Panc1 (cell line): ENCODE measurements around the gene MXD3. TPM values are rescaled to one million over a fixed set of nuclear protein-coding genes. Genes with fewer than 3 reads are reported as not detected.
"Not testable (repeated sequence)": the region's sequence is repeated elsewhere in the genome, so short reads cannot be mapped to it uniquely, and the experiment has no call there.

Source experiments
- ATAC-seq: fragments of 200-7000 bp; cut with Tn5 transposase; 2 replicates; pipeline ENCODE4 v1.9.1; 2020; ENCODE audit warnings: mild to moderate bottlenecking, moderate library complexity
- BruUV-seq: library from RNA; stranded (reverse); fragments of 400-500 nt; replicated peaks from 2 replicates; lab custom pipeline; 2021; lab: Mats Ljungman, UMichigan
- CTCF ChIA-PET: fragments of 300-600 bp; sonication (Branson Sonifier 250); formaldehyde crosslinking; loops from one replicate; lab custom pipeline; 2022; ENCODE audit warnings: antibody characterized with exemption; lab: Charles Lee
- POLR2A ChIA-PET: fragments of 300-600 bp; sonication (Branson Sonifier 250); formaldehyde crosslinking; loops from one replicate; lab custom pipeline; 2022; ENCODE audit warnings: antibody characterized with exemption; lab: Charles Lee
- DNase-seq: peaks from one replicate; pipeline ENCODE4 v3.0.0-alpha.2; 2010; ENCODE audit warnings: low read depth, low spot score
- H3K27ac ChIP-seq: 2 replicates; pipeline ENCODE4 v1.5.1; 2011; ENCODE audit warnings: mild to moderate bottlenecking, low read length, inconsistent platforms
- H3K27me3 ChIP-seq: fragments of 200-500 bp; sonication (Bioruptor generic); 2 replicates; pipeline ENCODE4 v1.6.0; 2014; ENCODE audit warnings: low read length, inconsistent platforms; ENCODE audit not compliant: control insufficient read depth, insufficient read depth
- H3K36me3 ChIP-seq: fragments of 200-500 bp; sonication (Bioruptor generic); 2 replicates; pipeline ENCODE4 v1.5.1; 2014; ENCODE audit warnings: inconsistent platforms, mild to moderate bottlenecking, low read length, moderate library complexity; ENCODE audit not compliant: control insufficient read depth, insufficient read depth
- H3K4me1 ChIP-seq: 2 replicates; pipeline ENCODE4 v1.5.1; 2011; ENCODE audit warnings: inconsistent platforms, mild to moderate bottlenecking, low read length, moderate library complexity; ENCODE audit not compliant: control insufficient read depth, insufficient read depth
- H3K4me3 ChIP-seq, 2 experiments: 2 replicates each; pipeline ENCODE4 v1.5.1; 2011 to 2012; ENCODE audit warnings: low read depth in 2 of 2, low read length in 2 of 2, mild to moderate bottlenecking in 2 of 2, inconsistent platforms in 1 of 2, moderate library complexity in 1 of 2
- H3K9me3 ChIP-seq: fragments of 200-500 bp; sonication (Bioruptor generic); 2 replicates; pipeline ENCODE4 v1.5.1; 2014; ENCODE audit warnings: low read depth, mild to moderate bottlenecking, inconsistent platforms, low read length, moderate library complexity; ENCODE audit not compliant: control insufficient read depth, insufficient read depth
- CTCF ChIP-seq: fragments of 450-650 bp; IDR thresholded peaks from 2 replicates; pipeline ENCODE4 v1.5.1; 2017; ENCODE audit warnings: mild to moderate bottlenecking
- POLR2AphosphoS5 ChIP-seq: IDR thresholded peaks from 2 replicates; pipeline ENCODE4 v1.6.1; 2012; ENCODE audit warnings: mild to moderate bottlenecking, low read depth, low read length, moderate library complexity
- REST ChIP-seq, 2 experiments: IDR thresholded peaks; 2 replicates each; pipeline ENCODE4 v1.6.1; 2011 to 2012; ENCODE audit warnings: low read depth in 2 of 2, control low read depth in 1 of 2, low read length in 1 of 2, mild to moderate bottlenecking in 1 of 2, moderate library complexity in 1 of 2; ENCODE audit not compliant: insufficient read depth in 1 of 2
- SIN3A ChIP-seq: IDR thresholded peaks from 2 replicates; pipeline ENCODE4 v1.6.1; 2012; ENCODE audit warnings: low read depth, mild to moderate bottlenecking, low read length, moderate library complexity, borderline replicate concordance; ENCODE audit not compliant: insufficient read depth
- TCF7L2 ChIP-seq: IDR thresholded peaks from 2 replicates; pipeline ENCODE4 v1.6.1; 2011; ENCODE audit warnings: mild to moderate bottlenecking, low read depth, low read length, inconsistent platforms
- in situ Hi-C: cut with HindIII; loops from 2 replicates; pipeline ENCODE4 v1.10.0; 2016; ENCODE audit warnings: low sequenced_read_pairs, low pct_unique_long_range_greater_than_20kb
- intact Hi-C: fragments of 100-400 bp; cut with micrococcal nuclease; formaldehyde crosslinking; loops from one replicate; pipeline ENCODE4 v1.10.0; 2022; ENCODE audit not compliant: unreplicated experiment
- total RNA-seq: library from RNA; stranded (reverse); gene quantifications from one replicate; pipeline ENCODE4 v1.2.1, GENCODE V29; 2021; ENCODE audit not compliant: unreplicated experiment

Gene MXD3
- total RNA-seq, 1 experiment from 2014 or later: 12.0 TPM

- H3K27ac ChIP-seq: no peak overlapping the region
- in situ Hi-C loops: no loop called here
- no peaks in the 10 kb centered on the region for H3K4me1 ChIP-seq
- BruUV-seq: no TSS peak
- H3K36me3 ChIP-seq: peaks cover 6% of the 10 kb centered on the region
- DNase-seq: no peak
- no peaks in the 10 kb centered on the region for H3K9me3 ChIP-seq
- H3K4me3 ChIP-seq: no peak overlapping the region
- ATAC-seq: no peak
- intact Hi-C loops: no loop called here
- TF ChIP-seq CTCF (no peak), TCF7L2 (no peak), REST (IDR thresholded peaks at IDR 0.05; ENCODE audit: insufficient read depth in 1 of 2, low read depth in 2 of 2, low read length in 1 of 2) (no peak), SIN3A (no peak), POLR2AphosphoS5 (no peak)
- ChIA-PET POLR2A (interaction anchor here (0.6 kb wide), 1 partner anchor 31 kb away, joined by 6 read pairs; no protein-coding TSS in a partner anchor), CTCF (no interaction called here)
- H3K27me3 ChIP-seq: no peaks in the 10 kb centered on the region
Measured at GRCh38 chr5:177261510-177261909, 50.2 kb downstream of the MXD3 start.

- CTCF ChIA-PET: no interaction called here
- in situ Hi-C loops: no loop called here
- no peak for TF ChIP-seq POLR2AphosphoS5
- no peak for TF ChIP-seq CTCF
- TF ChIP-seq REST (IDR thresholded peaks at IDR 0.05; ENCODE audit: insufficient read depth in 1 of 2, low read depth in 2 of 2, low read length in 1 of 2): no peak
- no peak for TF ChIP-seq SIN3A
- no peak for TF ChIP-seq TCF7L2
Measured at GRCh38 chr5:177260961-177261360, 50.7 kb downstream of the MXD3 start.

GRCh38 chr5:177258711-177259110 is 53.0 kb downstream of the MXD3 start:
- in situ Hi-C loops, intact Hi-C loops, CTCF ChIA-PET, H3K4me3 ChIP-seq, H3K27me3 ChIP-seq, H3K9me3 ChIP-seq, H3K27ac ChIP-seq, H3K4me1 ChIP-seq, H3K36me3 ChIP-seq, DNase-seq, POLR2A ChIA-PET, ATAC-seq, BruUV-seq: not testable (repeated sequence)

More at GRCh38 chr5:177260961-177261360, 50.7 kb downstream of the MXD3 start:
- Histone ChIP-seq H3K4me1 (no peaks in the 10 kb centered on the region), H3K27me3 (no peaks in the 10 kb centered on the region), H3K27ac (no peak overlapping the region), H3K36me3 (peaks cover 6% of the 10 kb centered on the region), H3K9me3 (no peaks in the 10 kb centered on the region), H3K4me3 (no peak overlapping the region)
- no peak for DNase-seq
- POLR2A ChIA-PET: interaction anchor here (0.6 kb wide), 1 partner anchor 30 kb away, joined by 6 read pairs; no protein-coding TSS in a partner anchor
- intact Hi-C loops: no loop called here
- BruUV-seq: no TSS peak
- no peak for ATAC-seq
